Suppressor macrophage treated with lipopolysaccharide for 1 hour (primary cell): ENCODE data around the gene KSR1.

Experiments
- DNase-seq, 3 donors: peaks; one replicate each; pipeline ENCODE4 v3.0.0-alpha.2; 2020 to 2022

The KSR1 gene

GRCh38 chr17:27597188-27597580 is 140.9 kb downstream of the KSR1 start:
- no peak for DNase-seq

- no peak for DNase-seq
Measured at GRCh38 chr17:27597783-27598320, 141.6 kb downstream of the KSR1 start.

- no peak for DNase-seq
Measured at GRCh38 chr17:27598337-27599050, 142.2 kb downstream of the KSR1 start.

- DNase-seq, result no peak
Measured at GRCh38 chr17:27600471-27600870, 144.2 kb downstream of the KSR1 start.

- DNase-seq, result peak; percentile 81 to 85 (median 84)
Measured at GRCh38 chr17:27601069-27601974, 145.1 kb downstream of the KSR1 start.

GRCh38 chr17:27601975-27602302 is 145.7 kb downstream of the KSR1 start:
- DNase-seq, result no peak

GRCh38 chr17:27602721-27603420 is 146.6 kb downstream of the KSR1 start:
- peak; percentile 73 to 86 (median 86) for DNase-seq

GRCh38 chr17:27603421-27603770 is 147.1 kb downstream of the KSR1 start:
- no peak for DNase-seq

GRCh38 chr17:27603880-27604794 is 147.9 kb downstream of the KSR1 start:
- DNase-seq, result no peak

GRCh38 chr17:27605409-27605808 is 149.2 kb downstream of the KSR1 start:
- DNase-seq, result no peak

GRCh38 chr17:27607521-27608091 is 151.4 kb downstream of the KSR1 start:
- DNase-seq, result no peak

GRCh38 chr17:27608328-27609230 is 152.3 kb downstream of the KSR1 start:
- no peak for DNase-seq

- DNase-seq, result peak; percentile 66 to 77 (median 75)
Measured at GRCh38 chr17:27609611-27610303, 153.5 kb downstream of the KSR1 start.

GRCh38 chr17:27610304-27610677 is 154.0 kb downstream of the KSR1 start:
- DNase-seq, result no peak

GRCh38 chr17:27612160-27612770 is 156.0 kb downstream of the KSR1 start:
- DNase-seq, result peak in 1 of 3 donors; percentile 21

GRCh38 chr17:27613433-27613832 is 157.2 kb downstream of the KSR1 start:
- DNase-seq, result no peak

GRCh38 chr17:27615121-27615520 is 158.9 kb downstream of the KSR1 start:
- no peak for DNase-seq

GRCh38 chr17:27616414-27616813 is 160.2 kb downstream of the KSR1 start:
- DNase-seq, result no peak

- DNase-seq, result no peak
Measured at GRCh38 chr17:27618417-27618816, 162.2 kb downstream of the KSR1 start.

- DNase-seq, result no peak
Measured at GRCh38 chr17:27620721-27621120, 164.5 kb downstream of the KSR1 start.
